Measurements from ENCODE around the gene IRF3. TPM values are rescaled to one million over a fixed set of nuclear protein-coding genes. Genes with fewer than 3 reads are reported as not detected.

Gene IRF3
- total and polyA plus RNA-seq, 10 of the 15 experiments (the other 5 are each of a cell fraction or from before 2014, with no cell fraction given): 5.5 to 110 (median 63.4) TPM

DNA sequence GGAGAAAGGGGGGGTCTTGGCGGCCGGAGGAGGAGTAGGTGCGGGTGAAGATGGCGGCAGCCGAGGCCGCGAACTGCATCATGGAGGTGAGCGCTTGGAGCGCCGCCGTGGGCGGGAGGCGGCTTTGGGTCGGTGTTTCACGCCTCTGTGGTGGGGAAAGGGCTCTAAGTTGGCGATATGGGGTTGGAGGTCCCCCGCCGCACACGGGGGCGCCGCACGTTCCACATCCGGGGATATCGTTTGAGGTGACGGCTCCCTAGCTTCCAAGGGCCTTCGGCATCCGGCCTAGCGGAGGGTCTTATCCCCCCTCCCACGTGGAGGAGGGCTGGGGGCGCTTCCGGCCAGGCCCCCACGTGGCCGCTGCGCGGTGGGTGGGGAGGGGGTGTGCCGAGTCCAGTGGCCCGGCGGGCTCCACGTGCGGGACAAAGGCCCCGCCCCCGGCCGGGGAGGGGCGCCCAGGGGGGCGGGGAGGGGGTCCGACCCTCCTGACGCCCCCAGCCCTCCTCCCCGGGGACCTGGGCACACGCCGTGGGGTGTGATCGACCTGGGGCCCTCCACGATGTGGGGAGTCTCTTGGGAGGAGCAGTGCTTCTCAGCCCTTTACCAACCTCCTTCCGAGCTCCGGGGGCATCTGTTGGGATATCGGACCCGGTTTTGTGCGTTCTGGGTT, 11.7 kb upstream of the IRF3 start, which contains the start of gene PRMT1 (continued):
- no peak for TF ChIP-seq MEF2A (IDR thresholded peaks at IDR 0.05; ENCODE audit: insufficient read depth, low read depth, low read length)
- TF ChIP-seq WRNIP1 (IDR thresholded peaks at IDR 0.05; ENCODE audit: borderline replicate concordance, low read depth, low read length): 0 out of 2 replicates have a peak, but pooled peaks have one; percentile 78
- TF ChIP-seq BRCA1 (IDR thresholded peaks at IDR 0.05; ENCODE audit: low read depth, low read length): no peak
- no peak for TF ChIP-seq FOXM1 (IDR thresholded peaks at IDR 0.05; ENCODE audit: low read depth, low read length)
- no peak for TF ChIP-seq FOS (IDR thresholded peaks at IDR 0.05; ENCODE audit: borderline replicate concordance, extremely low read depth, insufficient read length)
- TF ChIP-seq ZBTB33 (IDR thresholded peaks at IDR 0.05): no peak
- TF ChIP-seq MAX (IDR thresholded peaks at IDR 0.05; ENCODE audit: low read depth, low read length): peak; percentile 90; the same call in 1 of the 2 replicates
- no peak for TF ChIP-seq KDM1A (IDR thresholded peaks at IDR 0.05; ENCODE audit: borderline replicate concordance)
- TF ChIP-seq ATF2 (IDR thresholded peaks at IDR 0.05; ENCODE audit: low read length): no peak
- peak; percentile 68 for TF ChIP-seq IKZF1 (conservative IDR thresholded peaks at IDR 0.05)
- TF ChIP-seq ZSCAN29 (IDR thresholded peaks at IDR 0.05): no peak
- peak; percentile 60; the same call in 1 of the 2 replicates for TF ChIP-seq EED (IDR thresholded peaks at IDR 0.05; ENCODE audit: low read depth)
- TF ChIP-seq MXI1 (IDR thresholded peaks at IDR 0.05; ENCODE audit: low read depth, low read length): peak; percentile 92
- no peak for TF ChIP-seq HCFC1 (IDR thresholded peaks at IDR 0.05; ENCODE audit: low read length)
- peak; percentile 83 for TF ChIP-seq MEF2B (IDR thresholded peaks at IDR 0.05; ENCODE audit: partially characterized antibody, poor library complexity, severe bottlenecking)
- no peak; the same call in 1 of the 2 replicates for TF ChIP-seq PML (IDR thresholded peaks at IDR 0.05; ENCODE audit: low read length)
- no peak; the same call in 2 of the 3 replicates for TF ChIP-seq POU2F2 (IDR thresholded peaks at IDR 0.05; ENCODE audit: borderline replicate concordance, low read depth, low read length)
- no peak for TF ChIP-seq ESRRA (IDR thresholded peaks at IDR 0.05; ENCODE audit: low read length)
- no peak for TF ChIP-seq NR2C1 (IDR thresholded peaks at IDR 0.05)
- no peak; the same call in 1 of the 2 replicates for TF ChIP-seq ATF3 (IDR thresholded peaks at IDR 0.05; ENCODE audit: borderline replicate concordance, extremely low read depth, low read depth, low read length)
- TF ChIP-seq RELA (IDR thresholded peaks at IDR 0.05; ENCODE audit: borderline replicate concordance, partially characterized antibody): no peak
- peak in 1 of 2 experiments; percentile 57; a peak in 2 of 4 replicates for TF ChIP-seq IKZF2 (IDR thresholded peaks at IDR 0.05)
- TF ChIP-seq FOXK2 (IDR thresholded peaks at IDR 0.05): peak; percentile 26; the same call in 1 of the 2 replicates
- no peak for TF ChIP-seq SMAD1 (IDR thresholded peaks at IDR 0.05; ENCODE audit: low read depth, partially characterized antibody)
